HG03558 (cell line): ENCODE measurements around the gene PTPN14.
"Not testable (repeated sequence)": the region's sequence is repeated elsewhere in the genome, so short reads cannot be mapped to it uniquely, and the experiment has no call there.

Experiments
- ATAC-seq: cut with Tn5 transposase; IDR thresholded peaks from one replicate; pipeline ENCODE4 v1.9.1; 2021; ENCODE audit warnings: moderate number of reproducible peaks; ENCODE audit not compliant: unreplicated experiment; ENCODE audit errors: extremely low read depth

The PTPN14 gene

DNA sequence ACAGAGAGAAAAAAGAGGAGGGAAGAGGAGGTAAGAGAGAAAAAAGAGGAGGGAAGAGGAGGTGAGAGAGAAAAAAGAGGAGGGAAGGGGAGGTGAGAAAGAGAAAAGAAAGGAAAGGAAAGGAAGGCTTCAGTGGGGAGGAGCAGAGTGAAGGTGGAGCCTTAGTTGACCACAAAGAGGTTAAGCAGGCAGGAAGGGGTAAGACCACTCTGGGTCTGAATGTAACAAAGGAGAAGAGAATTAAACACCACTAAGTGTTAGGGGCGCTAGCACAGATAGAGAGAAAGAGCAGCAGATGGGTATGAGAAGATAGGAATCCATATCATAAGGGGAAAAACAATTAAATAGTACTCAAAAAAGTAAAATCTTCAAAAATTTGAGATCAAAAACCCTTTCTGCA lies 6.6 kb downstream of the PTPN14 start:
- no peak for ATAC-seq

DNA sequence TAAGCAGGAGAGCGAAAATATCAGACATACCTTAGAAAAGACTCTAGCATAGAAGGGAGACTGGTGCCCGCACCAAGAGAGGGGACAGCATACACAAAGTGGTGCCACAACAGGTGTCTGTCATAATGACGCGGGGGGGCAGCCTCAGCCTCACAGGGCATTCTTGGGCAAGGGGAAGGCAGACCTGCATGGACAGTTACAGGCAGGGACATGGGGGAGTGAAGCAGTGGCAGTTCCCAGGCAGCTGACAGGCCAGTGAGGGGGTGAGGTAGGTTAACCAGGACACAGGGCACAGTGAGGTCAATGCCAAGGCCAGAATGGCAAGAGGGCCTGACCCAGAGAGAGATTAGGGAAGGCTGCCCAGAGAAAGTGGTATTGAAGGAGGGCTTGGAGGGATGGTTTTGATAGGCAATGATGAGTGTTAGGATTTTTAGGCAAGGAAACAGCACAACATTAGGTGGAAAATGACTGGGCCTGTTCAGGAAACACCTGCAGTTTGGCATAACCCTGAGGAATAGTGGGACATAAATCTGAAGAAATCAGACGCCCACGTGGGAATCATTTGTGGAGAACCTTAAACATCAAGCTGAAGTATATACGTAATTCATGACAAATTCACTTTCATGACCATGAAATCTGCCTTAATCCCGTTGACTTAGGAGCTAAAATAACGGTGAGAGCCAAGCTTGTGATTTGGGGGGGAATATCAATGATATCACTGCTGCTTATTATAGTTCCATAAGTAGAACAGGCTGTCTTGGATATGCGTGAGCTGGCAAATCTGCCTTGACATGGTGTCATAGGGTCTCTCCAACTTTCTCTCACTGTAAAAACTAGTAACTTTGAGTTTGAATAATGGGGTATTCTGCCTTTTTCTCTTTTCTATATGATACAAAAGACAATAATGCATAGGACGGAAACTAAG lies 8.9 kb downstream of the PTPN14 start:
- no peak for ATAC-seq

DNA sequence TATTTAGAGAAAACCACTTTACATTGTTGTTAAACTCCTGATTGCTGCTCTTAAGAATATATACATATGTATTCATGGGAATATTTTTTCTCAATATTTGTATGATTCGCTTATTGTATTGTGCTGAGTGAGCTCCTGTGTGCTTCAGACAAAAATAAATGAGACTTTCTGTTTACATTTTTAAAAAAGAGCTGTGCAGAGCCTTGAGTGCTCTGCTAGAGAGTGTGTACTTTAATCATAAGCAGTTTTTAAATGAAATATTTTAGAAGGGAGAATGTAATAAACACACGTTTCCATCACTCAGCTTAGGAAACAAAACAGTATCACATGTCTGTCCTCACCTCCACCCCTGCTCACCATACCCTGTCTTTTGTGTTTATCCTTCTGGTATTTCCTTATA lies 9.7 kb downstream of the PTPN14 start:
- ATAC-seq: no peak

DNA sequence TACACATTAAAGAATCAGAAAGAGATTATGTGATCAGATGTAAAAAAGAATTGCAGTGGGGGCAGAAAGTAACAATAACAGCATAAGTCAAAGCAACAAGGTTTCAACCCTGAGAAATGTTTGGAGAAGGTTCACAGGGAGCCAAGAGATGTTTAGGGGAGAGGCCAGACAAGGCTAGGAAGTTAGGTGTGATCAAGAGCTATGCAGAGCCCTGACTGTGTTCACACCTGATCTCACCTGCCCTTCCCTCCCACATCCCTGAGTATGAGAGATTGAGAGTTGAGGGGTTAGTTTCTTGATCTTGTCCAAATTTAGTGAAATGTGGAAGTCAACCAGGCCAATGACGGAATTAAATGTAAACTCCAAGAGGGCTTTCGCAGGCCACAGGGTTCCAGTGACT lies 10.2 kb downstream of the PTPN14 start:
- no peak for ATAC-seq

DNA sequence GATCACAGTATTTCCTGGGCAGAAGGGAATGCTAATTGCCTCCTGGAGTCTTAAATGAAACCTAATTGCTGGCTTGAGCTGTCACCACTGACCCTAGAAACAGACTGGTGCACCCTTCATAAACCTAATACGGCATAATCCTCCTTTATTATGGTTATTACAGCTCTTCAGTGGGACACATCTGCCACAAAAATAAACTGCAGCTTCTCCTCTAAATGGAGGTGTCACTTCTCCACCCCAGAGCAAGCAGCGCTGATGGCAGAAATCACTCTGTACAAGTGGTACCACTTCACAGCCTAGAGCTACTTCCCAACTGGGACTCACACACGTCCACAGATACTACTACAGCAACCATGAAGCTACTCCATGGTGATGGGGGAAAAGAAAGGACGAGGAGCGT lies 11.1 kb downstream of the PTPN14 start:
- ATAC-seq: no peak

DNA sequence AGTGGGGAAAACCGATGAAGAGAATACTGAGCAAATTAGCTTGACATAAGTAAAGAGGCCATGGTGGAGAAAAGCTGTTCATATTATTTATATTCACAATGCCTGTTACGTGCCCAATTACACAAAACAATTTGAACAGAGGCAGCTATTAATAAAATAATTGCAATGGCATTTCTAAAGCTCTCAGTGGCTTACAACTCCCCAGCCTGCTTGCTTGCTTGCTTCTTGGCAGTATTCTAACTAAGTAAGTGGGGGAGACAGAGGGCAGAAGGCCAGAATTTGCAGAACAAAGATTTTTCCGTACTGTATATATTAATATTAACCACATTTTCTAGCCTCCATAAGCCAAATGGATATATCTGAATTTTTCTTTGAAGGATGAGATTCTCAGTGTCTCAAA lies 12.9 kb downstream of the PTPN14 start:
- ATAC-seq: no peak

DNA sequence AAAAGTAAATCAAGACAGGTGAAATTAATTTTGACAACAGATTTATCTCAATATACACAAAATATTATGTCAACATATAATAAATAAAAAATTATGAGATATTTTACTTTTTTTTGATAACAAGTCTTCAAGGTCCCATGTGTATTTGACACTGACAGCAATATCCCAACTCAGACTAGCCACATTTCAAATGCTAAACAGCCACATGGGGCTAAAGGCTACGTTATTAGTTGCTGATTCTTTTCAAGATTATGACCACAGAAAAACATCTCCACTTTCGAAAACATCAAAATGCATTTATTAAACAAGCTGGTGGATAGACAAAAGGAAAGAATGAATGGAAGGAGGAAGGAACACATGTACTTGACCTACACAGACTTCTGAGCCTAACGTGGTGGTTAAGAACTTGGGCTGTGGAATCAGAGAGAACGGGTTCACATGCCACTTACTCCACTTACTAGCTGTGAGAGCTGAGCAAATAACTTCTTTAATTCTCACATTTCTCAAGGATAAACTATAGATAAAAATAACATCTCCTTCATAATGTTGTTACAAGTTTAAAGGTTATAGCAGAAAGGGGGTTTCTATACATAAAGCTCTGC lies 13.4 kb downstream of the PTPN14 start:
- no peak for ATAC-seq

DNA sequence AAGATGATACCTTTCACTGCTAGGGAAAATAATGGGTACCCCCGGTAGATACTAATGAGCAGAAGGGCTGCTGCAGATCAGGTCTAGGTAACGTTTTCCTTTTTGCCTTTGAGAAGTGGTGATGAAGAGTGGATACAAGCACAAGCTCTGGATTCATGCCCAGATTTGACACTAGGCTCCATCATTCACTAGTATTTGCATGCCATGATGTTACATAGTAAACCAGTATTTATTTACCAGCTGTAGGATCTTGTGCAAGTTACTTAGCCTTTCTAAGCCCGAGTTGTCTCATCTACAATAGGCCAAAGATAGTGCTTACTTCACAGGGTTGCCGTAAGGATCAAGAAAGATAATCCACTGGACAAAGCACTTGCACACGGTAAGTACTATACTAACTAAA lies 14.2 kb downstream of the PTPN14 start:
- ATAC-seq: no peak

DNA sequence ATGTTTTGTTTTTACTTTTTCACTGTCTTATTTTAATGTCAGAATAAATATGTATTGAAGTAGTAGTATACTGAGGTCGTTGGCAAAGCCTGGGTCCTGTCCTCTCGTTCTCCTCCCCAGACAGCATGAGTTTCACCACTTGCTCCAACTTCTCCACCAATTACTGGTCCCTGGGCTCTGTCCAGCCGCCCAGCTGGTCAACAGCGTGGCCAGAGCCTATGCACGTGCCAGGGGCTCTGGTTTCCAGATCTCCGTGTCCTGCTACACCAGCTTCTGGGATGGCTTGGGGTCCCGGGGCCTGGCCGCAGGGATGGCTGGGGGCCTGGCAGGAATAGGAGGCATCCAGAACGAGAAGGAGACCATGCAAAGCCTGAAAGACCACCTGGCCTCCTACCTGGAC lies 19.3 kb downstream of the PTPN14 start:
- ATAC-seq: no peak

DNA sequence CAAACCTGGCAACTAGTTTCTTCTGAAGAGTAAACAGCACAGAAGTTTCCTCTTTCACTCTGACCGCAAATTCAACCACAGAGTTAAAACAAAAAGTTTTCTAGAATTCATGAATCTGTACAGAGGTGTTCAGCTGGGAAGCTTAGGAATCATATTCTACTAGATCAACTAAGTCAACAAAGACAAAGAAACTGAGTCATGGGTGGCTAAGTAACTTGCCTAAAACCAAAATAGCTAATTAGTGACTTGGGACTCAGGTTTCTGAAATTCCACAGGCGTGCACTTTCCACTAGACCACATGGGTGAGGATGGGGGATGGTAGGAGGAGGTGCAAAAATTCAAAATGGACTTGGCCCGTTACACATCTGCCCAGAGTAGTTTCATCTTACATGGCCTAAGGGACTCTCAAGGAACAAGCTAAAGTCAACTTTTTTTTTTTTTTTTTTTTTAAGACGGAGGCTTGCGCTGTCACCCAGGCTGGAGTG lies 25.8 kb downstream of the PTPN14 start:
- no peak for ATAC-seq

DNA sequence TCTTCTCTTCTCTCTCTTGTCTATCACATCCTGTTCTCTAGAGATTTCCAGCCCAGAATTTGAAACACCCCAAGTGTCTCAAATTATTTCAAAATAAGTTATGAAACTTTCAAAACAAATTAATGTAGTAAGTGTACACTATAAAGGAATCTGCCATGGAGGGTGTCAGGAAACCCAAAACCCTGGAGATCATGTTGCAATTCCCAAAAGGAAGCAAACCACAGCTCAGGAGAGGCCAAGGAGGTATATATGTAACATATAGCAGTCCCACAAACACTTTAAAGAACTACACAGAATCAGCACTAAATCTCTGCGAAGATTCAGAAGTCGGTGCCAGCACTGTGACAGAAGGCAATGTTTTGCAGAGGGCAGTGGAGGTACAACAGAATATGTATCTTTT lies 26.6 kb downstream of the PTPN14 start:
- no peak for ATAC-seq

DNA sequence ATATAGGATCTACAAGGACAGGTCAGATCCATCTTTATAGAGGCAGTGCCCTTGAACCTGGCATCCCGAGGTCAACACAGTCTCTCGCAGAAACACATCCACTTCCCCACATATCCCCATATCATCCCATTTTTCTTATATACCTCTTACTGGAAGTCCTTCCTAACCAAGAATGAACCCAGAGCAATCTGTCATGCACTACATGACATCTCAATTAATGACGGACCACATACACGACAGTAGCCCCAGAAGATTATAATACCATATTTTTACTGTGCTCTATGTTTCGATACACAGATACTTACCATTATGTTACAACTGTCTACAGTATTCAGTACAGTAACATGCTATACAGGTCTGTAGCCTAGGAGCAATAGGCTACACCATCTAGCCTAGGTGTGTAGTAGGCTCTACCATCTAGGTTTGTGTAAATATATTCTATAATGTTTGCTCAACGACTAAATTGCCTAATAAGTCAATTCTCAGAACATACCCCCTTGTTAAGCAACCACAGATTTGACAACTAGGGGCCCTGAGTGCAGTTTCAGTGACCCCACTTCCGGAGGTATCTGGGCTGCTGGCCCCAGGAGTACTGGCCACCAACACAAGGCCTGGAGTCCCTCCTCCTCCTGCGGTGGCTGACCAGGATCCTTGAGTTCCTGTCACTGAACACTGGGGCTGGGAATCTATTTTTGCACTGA lies 28.1 kb downstream of the PTPN14 start:
- ATAC-seq: no peak

DNA sequence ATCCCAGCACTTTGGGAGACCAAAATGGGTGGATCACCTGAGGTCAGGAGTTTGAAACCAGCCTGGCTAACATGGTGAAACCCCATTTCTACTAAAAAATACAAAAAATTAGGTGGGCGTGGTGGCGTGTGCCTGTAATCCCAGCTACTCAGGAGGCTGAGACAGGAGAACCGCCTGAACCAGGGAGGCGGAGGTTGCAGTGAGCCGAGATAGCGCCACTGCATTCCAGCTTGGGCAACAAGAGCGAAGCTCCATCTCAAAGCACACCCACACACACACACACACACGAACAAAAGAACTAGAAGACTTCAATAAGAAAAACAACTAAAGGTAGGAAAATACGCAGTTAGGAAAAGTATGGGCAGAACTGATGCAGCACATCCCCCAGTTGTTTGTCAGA lies 29.9 kb downstream of the PTPN14 start:
- not testable (repeated sequence) for ATAC-seq

DNA sequence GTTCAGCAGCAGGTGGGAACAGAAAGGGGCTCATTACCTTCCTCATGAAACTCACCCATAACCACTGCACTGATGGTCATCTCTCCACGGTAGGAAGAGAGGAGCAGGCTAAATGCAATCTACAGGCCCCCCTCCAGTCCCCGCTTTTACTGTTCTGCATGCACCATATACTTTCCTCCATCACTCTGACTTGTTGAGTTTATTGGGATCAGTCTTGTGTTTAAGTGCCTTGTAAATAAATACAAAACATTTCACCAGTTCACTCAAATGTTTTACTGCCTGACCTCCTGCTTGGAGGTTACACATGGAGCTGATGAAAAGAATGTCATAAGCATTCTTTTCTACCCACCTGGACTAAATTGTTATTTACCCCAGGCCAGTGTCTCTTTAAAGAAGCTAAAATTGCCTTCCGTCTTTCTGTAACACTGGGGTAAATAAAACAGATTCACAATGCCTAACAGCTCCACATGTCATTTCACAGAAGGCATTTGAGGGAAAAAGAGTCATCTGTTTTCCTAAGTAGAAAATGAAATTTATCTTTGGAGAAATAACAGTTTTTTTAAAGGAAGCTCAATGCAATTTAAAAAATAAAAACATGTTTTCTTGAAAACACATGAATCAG lies 30.7 kb downstream of the PTPN14 start:
- ATAC-seq: no peak

DNA sequence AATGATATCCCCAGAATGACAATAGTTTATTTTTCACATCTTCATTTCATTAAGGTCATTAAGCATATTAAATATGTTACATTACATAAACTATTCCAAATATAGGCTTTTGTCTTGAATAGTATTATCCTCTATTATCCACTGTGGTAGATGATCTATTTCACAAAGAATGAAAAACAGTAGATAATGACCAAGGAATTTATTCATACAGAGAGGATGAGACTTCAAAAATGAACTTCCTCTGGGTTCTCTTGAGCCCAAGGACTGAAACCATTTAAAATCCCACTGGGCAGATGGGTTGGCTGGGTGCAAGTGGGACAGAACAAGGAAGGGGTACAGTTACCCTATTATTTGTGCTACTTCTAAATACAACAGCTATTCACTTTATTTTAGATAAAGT lies 33.0 kb downstream of the PTPN14 start:
- no peak for ATAC-seq

DNA sequence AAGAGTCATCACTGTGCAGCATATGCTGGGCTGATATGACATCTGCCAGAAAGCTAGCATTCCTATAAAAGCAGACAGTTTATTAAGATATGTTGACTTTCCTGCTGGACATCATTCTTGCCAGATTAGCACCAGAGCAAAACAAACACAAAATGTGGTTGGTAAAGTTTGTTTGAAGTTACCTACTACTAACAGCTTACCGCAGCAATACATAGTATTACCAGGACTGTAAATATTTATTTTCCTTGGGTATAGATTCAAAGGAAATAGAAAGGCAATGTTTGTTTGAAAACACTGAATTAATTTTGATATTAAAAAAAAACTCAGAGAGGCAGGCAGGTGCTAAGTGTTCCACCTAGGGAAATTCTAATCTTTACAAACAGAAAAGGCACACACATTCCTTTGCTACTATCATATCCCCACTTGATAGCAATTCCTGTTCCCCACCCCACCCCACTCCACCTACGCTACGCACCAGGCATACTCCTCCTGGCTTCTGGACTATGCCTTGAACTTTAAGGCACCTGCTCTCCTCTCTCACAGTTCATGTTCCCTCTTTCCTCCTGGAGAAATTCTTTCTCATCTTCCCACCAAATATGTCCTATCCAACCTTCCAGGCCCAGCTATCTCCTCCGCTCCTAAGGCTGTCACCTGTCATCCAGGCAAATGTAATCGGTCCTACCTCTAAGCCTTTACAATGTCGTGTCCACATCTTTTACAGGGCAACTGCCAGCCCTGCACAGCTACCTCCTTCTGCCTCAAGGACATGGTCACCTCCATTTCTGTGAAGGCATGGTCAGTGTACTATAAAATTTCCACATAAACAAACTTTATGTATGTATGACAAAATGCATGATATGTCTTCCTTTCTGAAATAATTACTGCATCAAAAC lies 34.7 kb downstream of the PTPN14 start:
- no peak for ATAC-seq

DNA sequence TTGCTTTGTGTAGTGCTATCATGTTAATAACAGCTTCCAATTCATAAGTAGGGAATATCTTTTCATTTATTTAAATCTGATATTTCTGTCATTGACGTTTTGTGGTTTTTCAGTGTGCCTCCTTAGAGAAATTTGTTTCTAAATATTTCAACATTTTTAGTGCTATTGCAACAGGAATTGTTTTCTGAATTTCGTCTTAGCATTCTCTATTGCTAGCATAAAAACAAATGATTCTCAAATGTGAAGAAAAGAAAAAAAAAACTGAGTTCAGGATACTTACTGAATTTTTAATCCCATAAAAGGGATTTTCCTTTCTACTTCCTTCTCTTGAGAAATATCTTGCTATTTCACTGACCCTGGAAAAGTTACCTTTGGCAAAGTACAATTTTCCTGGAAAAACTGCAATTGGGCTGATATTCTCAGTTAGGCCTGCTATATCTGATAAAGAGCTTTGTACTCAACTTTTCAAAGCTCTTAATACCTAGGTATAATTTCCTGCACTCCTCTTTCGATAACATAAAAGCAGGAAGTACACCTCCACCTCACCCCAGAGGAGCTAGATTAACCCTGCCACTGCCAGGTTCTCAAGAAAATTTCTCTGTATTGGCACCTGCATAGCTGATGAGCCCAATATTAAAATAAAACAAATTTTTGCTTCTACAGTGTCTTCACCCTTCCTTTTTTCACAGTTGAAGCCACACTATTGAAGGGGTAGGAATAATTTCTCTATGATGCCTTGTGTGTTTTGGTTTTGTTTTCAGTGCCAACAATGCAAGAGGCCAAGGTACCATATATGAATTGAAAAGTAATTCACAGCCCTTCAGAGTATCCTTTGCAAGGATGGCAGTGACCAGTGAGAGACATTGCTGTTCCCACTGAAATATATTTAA lies 35.6 kb downstream of the PTPN14 start:
- ATAC-seq: no peak

DNA sequence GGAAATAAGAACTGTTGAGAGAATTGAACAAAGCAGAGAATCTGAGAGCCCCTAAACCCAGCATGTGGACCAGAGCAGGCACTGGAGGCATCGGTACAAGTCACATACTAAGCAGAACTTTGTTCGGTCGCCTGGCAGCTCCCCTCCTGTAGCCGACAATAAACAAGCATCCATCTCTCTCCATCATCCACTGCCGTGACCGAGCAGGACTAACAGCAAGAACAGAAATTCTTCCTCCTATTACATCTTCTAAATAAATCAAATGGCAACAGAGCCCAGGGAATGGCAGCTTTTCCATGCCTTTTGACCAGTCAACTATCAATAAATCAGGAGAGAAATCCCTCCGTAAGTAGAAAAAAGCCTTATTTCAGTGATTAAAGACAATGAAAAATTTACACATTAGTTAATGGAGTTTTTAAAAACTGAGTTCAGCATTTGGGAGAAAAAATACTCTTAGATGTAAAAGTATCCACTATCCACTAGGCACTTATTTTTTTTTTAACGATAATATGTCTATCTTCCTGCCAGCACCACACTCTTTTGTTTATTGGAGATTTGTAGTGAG lies 36.5 kb downstream of the PTPN14 start:
- no peak for ATAC-seq
